Activated CD8-positive, alpha-beta memory T cell treated with anti-CD3 and anti-CD28 coated beads for 24 hours (primary cell): Measurements from ENCODE around the gene UCK1.

Source experiments
- DNase-seq: peaks from one replicate; pipeline ENCODE4 v3.0.0-alpha.2; 2020

Gene UCK1

DNA sequence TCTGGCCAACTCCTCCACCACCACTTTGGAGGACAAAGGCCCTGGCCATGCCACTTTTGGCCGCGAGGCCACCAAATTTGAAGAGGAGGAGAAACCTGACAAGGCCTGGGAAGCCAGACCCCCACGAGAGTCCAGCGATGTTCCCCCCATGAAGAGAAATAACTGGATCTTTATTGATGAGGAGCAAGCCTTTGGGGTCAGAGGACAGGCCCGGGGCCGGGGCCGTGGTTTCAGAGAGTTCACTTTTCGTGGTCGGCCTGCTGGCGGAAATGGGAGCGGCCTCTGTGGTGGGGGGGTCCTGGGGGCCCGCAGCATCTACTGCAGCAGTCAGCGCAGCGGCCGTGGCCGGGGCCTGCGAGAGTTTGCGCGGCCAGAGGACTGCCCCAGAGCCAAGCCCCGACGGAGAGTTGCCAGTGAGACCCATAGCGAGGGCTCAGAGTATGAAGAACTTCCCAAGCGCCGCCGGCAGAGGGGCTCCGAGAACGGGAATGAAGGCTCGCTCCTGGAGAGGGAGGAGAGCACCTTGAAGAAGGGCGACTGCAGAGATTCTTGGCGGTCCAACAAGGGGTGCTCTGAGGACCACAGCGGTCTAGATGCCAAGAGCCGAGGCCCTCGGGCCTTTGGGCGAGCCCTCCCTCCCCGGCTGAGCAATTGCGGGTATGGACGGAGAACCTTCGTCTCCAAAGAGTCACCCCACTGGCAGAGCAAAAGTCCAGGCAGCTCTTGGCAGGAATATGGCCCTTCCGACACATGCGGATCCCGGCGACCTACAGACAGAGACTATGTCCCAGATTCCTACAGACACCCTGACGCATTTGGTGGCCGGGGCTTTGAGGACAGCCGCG lies 55.7 kb downstream of the UCK1 start:
- no peak for DNase-seq

- DNase-seq, result no peak
These were observed 56.4 kb downstream of the UCK1 start for GRCh38 chr9:131474711-131475110.

- DNase-seq, result no peak
These were observed 57.2 kb downstream of the UCK1 start for GRCh38 chr9:131473891-131474290.
